NCI-H510A treated with DMSO at 0.1 percent for 48 hours (cell line): ENCODE data around the gene HBG2.
A peak's percentile ranks its signal among the peaks of the same experiment; 100 is the strongest.
"Not testable (repeated sequence)": the region's sequence is repeated elsewhere in the genome, so short reads cannot be mapped to it uniquely, and the experiment has no call there.

ENCODE experiments used
- DNase-seq: peaks from one replicate; lab custom pipeline; 2025; lab: John Stamatoyannopoulos, UW

Gene HBG2

GRCh38 chr11:5281596-5281995 lies 27.0 kb upstream of the HBG2 start:
- no peak for DNase-seq

DNA sequence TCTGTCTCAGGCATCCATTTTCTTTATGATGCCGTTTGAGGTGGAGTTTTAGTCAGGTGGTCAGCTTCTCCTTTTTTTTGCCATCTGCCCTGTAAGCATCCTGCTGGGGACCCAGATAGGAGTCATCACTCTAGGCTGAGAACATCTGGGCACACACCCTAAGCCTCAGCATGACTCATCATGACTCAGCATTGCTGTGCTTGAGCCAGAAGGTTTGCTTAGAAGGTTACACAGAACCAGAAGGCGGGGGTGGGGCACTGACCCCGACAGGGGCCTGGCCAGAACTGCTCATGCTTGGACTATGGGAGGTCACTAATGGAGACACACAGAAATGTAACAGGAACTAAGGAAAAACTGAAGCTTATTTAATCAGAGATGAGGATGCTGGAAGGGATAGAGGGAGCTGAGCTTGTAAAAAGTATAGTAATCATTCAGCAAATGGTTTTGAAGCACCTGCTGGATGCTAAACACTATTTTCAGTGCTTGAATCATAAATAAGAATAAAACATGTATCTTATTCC lies 26.1 kb upstream of the HBG2 start:
- DNase-seq: peak; percentile 24

DNA sequence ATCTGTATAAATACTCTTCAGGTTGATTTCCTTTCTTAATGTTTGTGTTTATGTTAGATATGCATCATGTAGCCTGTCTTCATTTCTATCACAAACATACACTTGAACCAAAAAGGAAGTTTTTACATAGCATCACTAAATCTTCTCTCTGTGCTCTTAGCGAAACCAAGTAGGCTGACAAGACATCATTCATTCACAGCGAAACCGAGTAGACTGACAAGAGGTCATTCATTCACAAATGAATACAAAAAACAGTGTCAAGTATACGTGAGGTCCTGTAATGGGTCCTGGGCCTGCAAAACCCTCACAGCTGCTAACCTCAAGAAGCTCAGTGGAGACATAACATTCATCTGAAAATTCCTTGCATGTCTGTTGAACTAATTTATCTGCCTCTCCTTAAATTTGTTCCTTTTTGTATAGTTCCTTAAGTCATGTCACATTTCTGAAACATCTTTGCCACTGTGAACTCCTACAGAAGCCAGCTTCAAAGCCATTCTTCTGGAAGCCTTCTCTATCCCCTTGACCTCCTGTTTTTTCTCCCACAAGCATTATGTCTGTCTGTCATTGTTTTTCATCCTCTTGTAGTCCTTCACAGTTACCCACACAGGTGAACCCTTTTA lies 25.0 kb upstream of the HBG2 start:
- no peak for DNase-seq

DNA sequence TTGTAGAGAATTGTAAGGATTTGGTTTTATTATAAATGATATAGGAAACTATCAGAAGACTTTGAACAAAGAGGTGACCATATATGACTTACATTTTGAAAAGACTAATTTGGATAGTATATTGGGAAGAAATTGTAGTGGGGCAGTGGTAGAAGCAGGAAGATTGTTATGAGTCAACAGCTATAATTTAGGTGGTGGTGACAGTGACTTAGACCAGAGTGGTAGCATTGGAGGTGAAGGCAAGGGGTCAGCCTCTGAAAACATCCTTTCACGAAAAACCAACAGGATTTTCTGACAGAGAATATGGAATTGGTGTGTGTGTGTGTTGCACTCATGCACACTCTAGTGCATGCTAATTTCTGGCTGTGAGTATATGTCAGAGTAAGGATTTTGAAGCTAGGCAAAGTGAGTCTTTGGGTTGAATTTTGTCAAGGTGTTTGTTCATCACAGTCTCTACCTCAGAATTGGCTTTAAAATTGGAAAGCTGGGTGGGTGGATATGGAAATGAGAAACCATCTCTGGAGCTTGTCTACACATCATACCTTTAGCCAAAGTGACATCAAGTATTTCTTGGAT lies 23.3 kb upstream of the HBG2 start:
- DNase-seq: no peak

- no peak for DNase-seq
These were observed 22.1 kb upstream of the HBG2 start for GRCh38 chr11:5276697-5277096.

DNA sequence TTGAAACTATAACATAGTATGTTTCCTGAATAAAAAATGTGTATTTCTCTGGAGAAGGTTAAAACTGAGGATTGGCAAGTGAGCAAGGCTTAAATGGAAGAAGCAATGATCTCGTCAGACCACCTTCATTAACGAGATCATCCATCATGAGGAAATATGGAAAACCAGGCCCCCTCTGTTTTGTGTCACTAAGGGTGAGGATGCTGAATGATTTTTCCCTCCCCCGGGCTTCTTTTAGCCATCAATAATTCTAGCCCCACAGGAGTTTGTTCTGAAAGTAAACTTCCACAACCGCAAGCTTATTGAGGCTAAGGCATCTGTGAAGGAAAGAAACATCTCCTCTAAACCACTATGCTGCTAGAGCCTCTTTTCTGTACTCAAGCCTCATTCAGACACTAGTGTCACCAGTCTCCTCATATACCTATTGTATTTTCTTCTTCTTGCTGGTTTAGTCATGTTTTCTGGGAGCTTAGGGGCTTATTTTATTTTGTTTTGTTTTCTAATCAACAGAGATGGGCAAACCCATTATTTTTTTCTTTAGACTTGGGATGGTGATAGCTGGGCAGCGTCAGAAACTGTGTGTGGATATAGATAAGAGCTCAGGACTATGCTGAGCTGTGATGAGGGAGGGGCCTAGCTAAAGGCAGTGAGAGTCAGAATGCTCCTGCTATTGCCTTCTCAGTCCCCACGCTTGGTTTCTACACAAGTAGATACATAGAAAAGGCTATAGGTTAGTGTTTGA lies 21.0 kb upstream of the HBG2 start:
- DNase-seq: no peak

DNA sequence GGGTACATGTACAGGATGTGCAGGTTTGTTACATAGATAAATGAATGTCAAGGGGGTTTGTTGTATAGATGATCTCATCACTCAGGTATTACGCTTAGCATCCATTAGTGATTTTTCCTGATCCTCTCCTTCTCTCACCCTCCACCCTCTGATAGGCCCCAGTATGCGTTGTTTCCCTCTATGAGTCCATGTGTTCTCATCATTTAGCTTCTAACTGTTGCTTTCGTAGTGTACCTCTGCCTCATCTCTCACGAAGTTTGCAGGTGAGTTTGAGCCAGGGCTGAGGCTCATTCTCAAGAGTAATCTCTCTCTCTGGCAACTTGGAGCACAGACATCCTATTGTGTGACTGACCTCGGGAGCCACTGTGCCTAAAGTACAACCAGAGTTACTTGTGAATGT lies 19.8 kb upstream of the HBG2 start:
- no peak for DNase-seq

GRCh38 chr11:5272395-5273017 lies 17.9 kb upstream of the HBG2 start:
- DNase-seq: no peak

- no peak for DNase-seq
These were observed 15.2 kb upstream of the HBG2 start, which contains the start of gene HBE1 for GRCh38 chr11:5269715-5270147. Gene HBE1 (minus strand): TSS chr11:5269945. CDS start chr11:5269890, 55 bp downstream.

DNA sequence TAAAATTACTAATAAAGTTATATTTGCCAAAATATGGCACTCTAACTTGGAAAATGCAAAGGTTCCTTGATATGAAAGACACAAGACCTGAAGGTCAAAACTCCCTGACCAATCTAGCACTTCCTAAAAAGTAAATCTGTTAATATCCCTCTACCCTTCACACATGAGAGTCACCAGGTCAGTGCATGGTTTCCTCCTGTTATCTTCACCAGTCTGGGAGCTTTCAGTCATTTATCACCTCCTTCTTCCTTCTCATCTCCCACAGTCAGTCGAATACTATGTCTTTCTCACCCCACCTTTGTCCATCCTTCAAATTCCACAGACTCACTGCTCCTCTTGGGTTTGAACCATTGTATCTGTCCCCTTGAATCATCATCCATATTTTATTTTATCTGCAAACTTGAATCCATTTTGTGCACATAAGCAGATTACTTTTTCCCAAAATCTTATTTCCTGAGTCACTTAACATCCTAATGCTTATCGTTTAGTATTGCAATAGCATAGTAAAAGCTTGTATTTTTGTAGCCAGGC lies 12.5 kb upstream of the HBG2 start:
- DNase-seq: no peak

- DNase-seq: no peak
These were observed 12.0 kb upstream of the HBG2 start for GRCh38 chr11:5266609-5267008.

- no peak for DNase-seq
These were observed 11.3 kb upstream of the HBG2 start for GRCh38 chr11:5265832-5266231.

DNA sequence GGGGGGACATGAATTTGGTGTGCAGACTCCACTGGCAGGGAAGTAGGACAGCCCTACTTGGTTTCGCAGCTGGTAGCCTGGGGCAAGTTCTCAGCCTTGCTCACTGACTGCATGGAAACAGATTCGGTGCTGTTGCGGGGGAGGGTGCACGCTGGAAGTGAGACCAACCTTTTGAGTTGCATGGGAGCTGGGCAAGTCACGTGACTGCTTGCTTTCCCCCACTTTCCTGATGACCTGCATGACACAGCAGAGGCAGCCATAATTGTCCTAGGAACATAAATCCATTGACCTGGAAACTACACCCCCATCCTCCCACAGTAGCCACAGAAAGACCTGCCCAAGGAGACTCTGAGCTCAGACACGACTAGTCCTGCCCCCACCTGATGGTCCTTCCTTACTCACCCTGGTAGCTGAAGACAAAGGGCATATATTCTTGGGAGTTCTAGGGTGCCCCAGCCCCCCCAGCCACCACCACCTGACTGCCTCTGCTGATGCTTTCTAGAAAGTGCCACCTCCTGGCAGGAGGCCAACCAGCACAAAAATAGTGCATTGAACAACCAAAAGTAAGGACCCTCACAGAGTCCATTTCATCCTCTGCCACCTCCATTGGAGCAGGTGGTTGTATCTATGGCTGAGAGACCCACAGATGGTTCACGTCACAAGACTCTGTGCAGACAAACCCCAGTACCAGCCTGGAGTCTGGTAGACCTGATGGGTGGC lies 4.1 kb upstream of the HBG2 start:
- no peak for DNase-seq

DNA sequence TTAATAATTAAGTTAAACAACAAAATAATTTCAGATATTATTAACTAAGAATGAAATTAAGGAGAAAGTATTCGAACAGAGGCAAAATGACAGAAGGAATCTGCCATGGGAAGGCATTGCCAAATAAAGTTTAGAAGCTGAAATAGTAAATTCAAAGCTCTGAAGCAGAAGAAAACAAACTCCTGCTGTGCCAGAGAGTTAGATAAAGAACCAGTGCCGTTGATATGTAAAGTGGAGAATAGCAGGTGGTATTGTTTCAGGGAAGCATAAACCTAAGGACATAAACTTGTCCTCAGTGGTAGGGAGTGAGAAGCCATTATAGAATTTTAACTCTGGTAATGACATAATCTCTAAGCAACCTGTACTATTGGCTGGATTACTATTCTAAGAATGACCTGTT lies 2.7 kb upstream of the HBG2 start:
- no peak for DNase-seq

DNA sequence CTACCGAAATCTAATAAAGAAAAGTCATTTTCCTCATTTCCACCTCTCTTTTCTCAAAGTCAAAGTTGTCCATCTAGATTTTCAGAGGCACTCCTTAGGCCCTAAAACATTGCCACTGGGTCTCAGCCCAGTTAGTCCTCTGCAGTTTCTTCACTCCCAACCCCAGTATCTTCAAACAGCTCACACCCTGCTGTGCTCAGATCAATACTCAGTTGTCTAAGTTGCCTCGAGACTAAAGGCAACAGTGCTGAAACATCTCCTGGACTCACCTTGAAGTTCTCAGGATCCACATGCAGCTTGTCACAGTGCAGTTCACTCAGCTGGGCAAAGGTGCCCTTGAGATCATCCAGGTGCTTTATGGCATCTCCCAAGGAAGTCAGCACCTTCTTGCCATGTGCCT lies 558 bp downstream of the HBG2 start:
- DNase-seq: not testable (repeated sequence)

- not testable (repeated sequence) for DNase-seq
These were observed 1.1 kb downstream of the HBG2 start for GRCh38 chr11:5253440-5253839.

DNA sequence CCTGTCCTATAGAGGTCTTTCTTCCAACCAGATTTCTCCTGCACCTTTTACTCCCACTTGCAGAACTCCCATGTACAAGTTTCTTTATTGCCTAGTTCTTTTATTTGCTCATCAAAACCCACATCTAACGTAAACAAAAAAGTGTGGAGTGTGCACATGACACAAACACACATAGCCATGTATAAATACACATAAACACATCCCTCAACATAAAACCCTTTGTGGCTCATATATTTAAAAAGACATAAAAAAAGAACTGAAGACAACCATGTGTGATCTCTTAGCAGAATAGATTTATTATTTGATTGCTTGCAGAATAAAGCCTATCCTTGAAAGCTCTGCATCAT lies 1.7 kb downstream of the HBG2 start:
- no peak for DNase-seq

DNA sequence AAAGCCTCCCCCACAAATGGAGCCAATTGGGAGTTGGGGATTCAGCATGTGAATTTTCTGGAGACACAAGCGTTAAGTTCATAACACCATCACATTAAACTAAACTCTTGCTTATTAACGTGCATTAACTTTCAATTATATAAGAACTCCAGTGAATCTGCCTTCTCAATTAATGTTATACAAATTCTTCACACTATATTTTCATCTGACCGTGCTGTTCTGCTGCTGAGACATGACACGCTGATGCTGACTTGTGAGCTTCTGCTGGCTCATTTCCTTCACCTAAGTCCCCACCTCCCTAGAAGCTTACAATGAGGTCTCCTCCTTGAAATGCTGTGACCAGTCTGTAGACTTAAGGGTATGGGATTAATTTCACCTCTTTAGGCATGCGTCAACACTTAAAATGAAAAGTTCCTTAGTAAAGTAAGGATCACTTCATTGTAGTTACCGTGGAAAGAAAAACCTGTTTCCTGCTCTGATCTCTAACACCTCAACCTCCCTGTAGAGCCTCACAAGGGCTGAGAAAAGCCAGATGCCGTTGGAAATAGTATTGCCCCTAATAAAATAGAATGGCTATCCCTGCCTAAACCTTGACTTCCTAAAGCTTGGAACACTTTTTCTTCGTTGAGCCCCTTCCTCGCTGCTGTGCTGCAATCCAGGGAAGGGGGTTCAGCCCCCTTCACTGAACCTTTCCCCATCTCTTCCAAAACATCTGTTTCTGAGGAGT lies 2.2 kb downstream of the HBG2 start:
- DNase-seq: no peak

- no peak for DNase-seq
These were observed 2.8 kb downstream of the HBG2 start for GRCh38 chr11:5251746-5252145.

GRCh38 chr11:5250543-5251204 lies 3.9 kb downstream of the HBG2 start:
- no peak for DNase-seq
